G401 (cell line): ENCODE data around the gene CASP8AP2. TPM values are rescaled to one million over a fixed set of nuclear protein-coding genes. Genes with fewer than 3 reads are reported as not detected.
"Not testable (repeated sequence)": the region's sequence is repeated elsewhere in the genome, so short reads cannot be mapped to it uniquely, and the experiment has no call there.

Experiments used
- DNase-seq: peaks from one replicate; pipeline ENCODE4 v3.0.0-alpha.2; 2015; ENCODE audit warnings: low spot score
- in situ Hi-C: cut with HindIII; loops from 2 replicates; pipeline ENCODE4 v1.10.0; 2016; ENCODE audit warnings: low sequenced_read_pairs, mixed read lengths
- total RNA-seq: library from RNA; depleted of rRNA; stranded (reverse); fragments of >200 nt; shearing (Covaris generic); gene quantifications from 2 replicates; pipeline ENCODE4 v1.2.3, GENCODE V29; 2014

Gene CASP8AP2
- total RNA-seq, 1 experiment from 2014 or later = 19.2 TPM

- in situ Hi-C loops = no loop called here
- no peak for DNase-seq
Measured at GRCh38 chr6:89873721-89874120, 44.0 kb downstream of the CASP8AP2 start.

GRCh38 chr6:89874438-89874837 is 44.8 kb downstream of the CASP8AP2 start:
- no peak for DNase-seq
- in situ Hi-C loops = no loop called here

DNA sequence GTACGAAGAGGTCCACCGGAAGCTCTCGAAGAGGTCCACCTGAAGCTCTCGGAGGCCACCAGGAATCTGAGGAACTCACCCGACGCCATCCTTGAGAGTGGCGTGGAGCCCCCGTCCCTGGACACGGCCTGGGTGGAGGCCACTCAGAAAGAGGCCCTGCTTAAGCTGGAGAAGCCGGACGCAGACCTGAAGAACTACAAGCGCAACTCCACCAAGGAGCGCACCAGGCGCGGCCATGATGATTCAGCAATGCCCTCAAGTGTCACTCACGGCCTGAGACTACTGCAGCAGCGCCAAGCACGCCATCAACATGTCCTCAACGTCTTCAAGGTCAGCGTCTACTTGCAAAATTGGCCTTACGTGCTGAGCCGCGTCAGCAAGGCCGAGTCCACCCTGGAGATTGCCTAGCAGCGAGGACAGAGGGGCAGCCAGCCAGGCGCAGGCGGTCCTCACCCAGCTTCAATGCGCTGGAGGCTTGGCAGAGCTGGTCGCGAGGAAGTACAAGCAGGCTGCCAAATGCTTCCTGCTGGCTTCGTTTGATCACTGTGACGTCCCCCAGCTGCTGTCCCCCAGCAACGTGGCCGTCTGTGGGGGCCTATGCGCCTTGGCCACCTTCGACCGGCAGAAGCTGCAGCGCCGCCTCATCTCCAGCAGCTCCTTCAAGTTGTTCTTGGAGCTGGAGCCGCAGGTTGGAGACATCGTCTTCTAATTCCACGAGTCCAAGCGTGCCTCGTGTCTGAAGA is 56.9 kb downstream of the CASP8AP2 start:
- in situ Hi-C loops = no loop called here
- no peak for DNase-seq

DNA sequence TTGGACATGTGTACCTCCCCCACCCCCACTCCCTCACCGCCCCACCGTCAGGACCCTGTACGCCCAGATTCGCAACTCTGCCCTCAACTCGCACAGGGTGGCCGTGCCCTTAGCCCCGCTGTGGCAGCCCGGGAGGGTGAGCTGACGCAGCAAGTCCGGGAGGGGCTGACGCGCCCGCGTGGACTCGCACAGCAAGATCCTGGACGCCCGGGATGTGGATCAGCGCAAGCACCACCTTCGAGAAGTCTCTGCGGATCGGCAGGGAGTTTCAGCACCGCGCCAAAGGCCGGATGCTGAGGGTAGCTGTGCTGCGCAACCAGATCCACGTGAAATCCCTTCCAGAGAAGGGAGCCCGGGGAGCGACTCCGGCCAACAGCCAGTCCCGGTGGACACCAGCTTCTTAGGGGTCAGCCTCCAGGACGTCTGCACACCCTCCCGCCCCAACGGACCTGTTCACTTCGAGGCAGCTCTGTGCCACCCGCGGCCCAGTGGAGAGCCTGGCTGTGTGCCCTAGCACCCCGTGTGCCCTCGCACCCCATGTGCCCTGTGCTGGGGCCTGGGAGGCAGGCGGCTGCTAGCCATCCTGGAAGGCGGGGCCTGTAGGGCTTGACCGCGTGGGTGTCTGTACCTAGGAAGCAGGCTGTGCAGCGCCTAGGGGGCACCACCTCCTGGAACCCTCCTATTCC is 57.9 kb downstream of the CASP8AP2 start:
- in situ Hi-C loops = no loop called here
- no peak for DNase-seq

GRCh38 chr6:89888138-89888514 is 58.4 kb downstream of the CASP8AP2 start:
- in situ Hi-C loops = no loop called here
- no peak for DNase-seq

- no peak for DNase-seq
- in situ Hi-C loops = no loop called here
Measured at GRCh38 chr6:89888871-89889270, 59.2 kb downstream of the CASP8AP2 start.

DNA sequence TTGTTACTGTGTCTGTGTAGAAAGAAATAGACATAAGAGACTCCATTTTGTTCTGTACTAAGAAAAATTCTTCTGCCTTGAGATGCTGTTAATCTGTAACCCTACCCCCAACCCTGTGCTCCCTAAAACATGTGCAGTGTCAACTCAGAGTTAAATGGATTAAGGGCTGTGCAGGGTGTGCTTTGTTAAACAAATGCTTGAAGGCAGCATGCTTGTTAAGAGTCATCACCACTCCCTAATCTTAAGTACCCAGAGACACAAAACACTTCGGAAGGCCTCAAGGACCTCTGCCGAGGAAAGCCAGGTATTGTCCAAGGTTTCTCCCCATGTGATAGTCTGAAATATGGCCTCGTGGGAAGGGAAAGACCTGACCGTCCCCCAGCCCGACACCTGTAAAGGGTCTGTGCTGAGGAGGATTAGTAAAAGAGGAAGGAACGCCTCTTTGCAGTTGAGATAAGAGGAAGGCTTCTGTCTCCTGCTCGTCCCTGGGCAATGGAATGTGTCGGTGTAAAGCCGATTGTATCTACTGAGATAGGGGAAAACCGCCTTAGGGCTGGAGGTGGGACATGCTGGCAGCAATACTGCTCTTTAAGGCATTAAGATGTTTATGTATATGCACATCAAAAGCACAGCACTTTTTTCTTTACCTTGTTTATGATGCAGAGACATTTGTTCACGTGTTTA is 61.3 kb downstream of the CASP8AP2 start:
- in situ Hi-C loops, DNase-seq: not testable (repeated sequence)

- DNase-seq, in situ Hi-C loops: not testable (repeated sequence)
Measured at GRCh38 chr6:89892577-89892976, 62.9 kb downstream of the CASP8AP2 start.

GRCh38 chr6:89894169-89894568 is 64.5 kb downstream of the CASP8AP2 start, which contains the start of gene GJA10:
TSS of gene GJA10 (plus strand) at chr6:89894469. CDS start at chr6:89894469, 0 bp downstream.
- in situ Hi-C loops = no loop called here
- DNase-seq = no peak

GRCh38 chr6:89895276-89895874 is 65.7 kb downstream of the CASP8AP2 start:
- DNase-seq = no peak
- in situ Hi-C loops = no loop called here

DNA sequence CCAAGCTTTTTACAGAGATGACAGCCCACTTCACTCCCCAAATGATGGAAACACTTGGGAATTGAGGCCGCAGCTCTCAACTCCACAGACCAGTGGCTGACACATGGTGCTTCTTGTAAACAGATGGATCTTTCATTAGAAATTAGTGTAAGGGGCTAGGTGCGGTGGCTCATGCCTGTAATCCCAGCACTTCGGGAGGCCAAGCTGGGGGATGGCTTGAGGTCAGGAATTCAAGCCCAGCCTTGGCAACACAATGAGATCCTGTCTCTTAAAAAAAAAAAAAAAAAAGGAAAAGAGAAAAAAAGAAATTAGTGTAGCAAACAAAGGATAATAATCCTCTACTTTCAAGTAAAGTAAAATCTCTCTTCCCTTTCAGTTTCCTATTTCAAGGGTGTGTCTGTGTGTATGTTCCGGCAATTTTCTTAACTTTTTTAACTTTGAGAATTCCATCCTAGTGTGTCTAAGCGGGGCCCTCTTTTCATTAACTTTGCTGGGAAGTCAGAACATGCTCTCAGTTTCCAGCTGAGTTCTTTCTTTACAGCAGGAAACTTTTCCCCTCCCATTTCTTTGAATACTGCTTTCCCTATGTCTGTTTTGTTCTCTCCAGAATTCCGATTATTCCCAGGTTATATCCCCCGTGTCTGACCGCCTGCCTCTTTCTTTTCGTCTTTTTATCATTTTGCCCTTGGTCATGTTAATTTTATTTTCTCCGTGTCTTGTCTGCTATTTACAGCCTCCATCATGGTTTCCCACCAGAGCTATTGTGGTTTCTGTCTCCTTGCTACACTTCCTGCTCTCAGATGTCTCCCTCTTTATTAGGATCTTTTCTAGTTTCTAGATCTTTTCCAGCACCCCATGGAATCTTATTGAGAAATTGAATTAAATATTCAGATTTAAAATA is 80.6 kb downstream of the CASP8AP2 start:
- DNase-seq, in situ Hi-C loops: not testable (repeated sequence)

- in situ Hi-C loops = no loop called here
- DNase-seq = no peak
Measured at GRCh38 chr6:89910902-89911240, 81.2 kb downstream of the CASP8AP2 start.

DNA sequence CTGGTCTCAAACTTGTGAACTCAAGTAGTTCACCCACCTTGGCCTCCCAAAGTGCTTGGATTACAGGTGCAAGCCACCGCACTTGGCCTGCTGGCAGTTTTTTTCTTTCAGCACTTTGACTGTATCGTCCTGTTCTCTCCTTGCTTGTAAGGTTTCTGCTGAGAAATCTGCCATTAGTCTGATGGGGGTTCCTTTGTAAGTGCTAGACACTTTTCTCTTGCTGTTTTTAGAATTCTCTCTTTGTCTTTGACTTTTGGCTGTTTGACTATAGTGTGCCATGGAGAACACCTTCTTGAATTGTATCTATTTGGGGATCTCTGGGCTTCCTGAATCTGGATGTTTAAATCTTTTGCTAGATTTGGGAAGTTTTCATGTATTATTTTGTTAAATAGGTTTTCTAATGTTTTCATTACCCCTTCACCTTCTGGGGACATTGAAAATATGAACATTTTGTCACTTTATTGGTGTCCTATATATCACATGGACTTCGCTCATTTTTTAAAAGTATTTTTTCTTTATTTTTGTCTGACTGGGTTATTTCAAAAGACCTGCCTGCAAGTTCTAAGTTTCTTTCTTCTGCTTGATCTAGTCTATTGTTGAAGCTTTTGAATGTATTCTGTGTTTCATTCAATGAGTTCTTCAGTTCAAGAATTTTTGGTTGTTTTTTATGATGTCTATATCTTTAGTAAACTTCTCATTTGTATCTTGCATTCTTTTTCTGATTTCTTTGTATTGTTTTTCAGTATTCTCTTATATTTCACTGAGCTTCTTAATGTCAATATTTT is 86.6 kb downstream of the CASP8AP2 start:
- DNase-seq = no peak
- in situ Hi-C loops = no loop called here

DNA sequence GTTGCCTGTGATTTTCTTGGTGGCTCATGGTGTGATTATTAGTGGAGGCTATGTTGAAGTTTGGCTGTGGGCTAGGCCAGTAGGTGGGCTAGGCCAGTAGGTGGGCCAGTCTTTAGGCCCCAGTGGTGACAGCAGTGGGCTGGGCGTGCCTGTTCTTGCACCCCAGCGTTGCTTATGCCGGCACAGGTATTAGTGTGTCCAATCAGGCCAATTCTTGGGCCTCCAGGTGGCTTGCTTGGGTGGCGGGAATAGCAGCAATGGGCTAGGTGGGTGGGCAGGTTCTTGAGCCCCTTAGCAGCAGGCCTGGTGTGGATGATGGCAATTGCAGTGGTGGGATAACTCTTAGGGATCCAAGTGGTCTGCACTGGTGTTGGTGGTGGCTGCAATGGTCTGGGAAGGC is 87.5 kb downstream of the CASP8AP2 start:
- in situ Hi-C loops = no loop called here
- no peak for DNase-seq

DNA sequence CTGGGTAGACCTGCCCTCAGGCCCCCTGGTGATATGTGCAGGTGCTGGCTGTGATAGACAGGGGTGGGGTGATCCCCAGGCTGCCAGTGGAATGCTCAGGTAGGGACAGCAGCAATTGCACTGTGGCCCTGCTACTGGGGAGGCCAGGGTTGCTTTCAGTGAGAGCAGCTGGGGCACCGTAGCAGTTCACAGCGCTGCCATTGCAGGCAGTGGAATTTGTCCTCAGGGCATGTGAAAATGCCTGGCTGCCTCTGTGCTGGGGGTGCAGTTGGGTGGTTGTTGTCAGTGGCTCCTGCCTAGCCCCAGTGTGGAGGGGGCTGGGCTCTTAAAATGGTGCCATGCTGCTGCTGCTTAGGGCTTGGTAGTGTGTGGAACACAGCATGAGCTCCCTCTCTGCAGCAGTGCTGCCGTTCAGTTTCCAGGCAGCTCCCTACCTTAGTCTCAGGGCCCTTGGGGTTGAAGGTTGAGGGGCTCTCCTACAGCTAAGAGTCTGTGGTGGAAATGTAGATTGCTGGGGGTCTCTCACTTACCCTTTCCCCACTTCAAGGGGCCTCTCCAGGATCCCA is 88.2 kb downstream of the CASP8AP2 start:
- in situ Hi-C loops = no loop called here
- no peak for DNase-seq
